GM12878 (cell line): Measurements from ENCODE around the gene ITGA5. TPM values are rescaled to one million over a fixed set of nuclear protein-coding genes. Genes with fewer than 3 reads are reported as not detected.
A peak's percentile ranks its signal among the peaks of the same experiment; 100 is the strongest.

ENCODE experiments used
- ATAC-seq: fragments of 200-7000 bp; cut with Tn5 transposase; 3 replicates; pipeline ENCODE4 v1.9.1; 2020; ENCODE audit warnings: mild to moderate bottlenecking, moderate library complexity
- BruUV-seq: library from RNA; stranded (reverse); fragments of 400-500 nt; replicated peaks from 2 replicates; lab custom pipeline; 2021; lab: Mats Ljungman, UMichigan
- CTCF ChIA-PET: fragments of 300-600 bp; sonication (Branson Sonifier 250); formaldehyde crosslinking; extraction: SDS; loops from one replicate; lab custom pipeline; 2021; ENCODE audit warnings: inconsistent platforms; lab: Yijun Ruan, JAX
- POLR2A ChIA-PET: fragments of 350-600 bp; formaldehyde crosslinking; extraction: SDS; loops from one replicate; lab custom pipeline; 2021; ENCODE audit warnings: inconsistent platforms; lab: Charles Lee
- RAD21 ChIA-PET: fragments of 300-600 bp; sonication (Branson Sonifier 250); formaldehyde crosslinking; loops from one replicate; lab custom pipeline; 2023; ENCODE audit warnings: antibody characterized with exemption; ENCODE audit not compliant: unreplicated experiment; lab: Charles Lee
- SMC1A ChIA-PET: fragments of 300-600 bp; sonication (Branson Sonifier 250); formaldehyde crosslinking; loops from one replicate; lab custom pipeline; 2023; ENCODE audit not compliant: unreplicated experiment, uncharacterized antibody; lab: Charles Lee
- DNase-seq: peaks from one replicate; pipeline ENCODE4 v3.0.0-alpha.2; 2011; ENCODE audit warnings: low read depth, low spot score
- FAIRE-seq: peaks from 3 replicates; lab custom pipeline; 2011; peaks lifted over from hg19 to GRCh38; lab: Jason Lieb, UNC
- H2AFZ ChIP-seq: 2 replicates; pipeline ENCODE4 v1.6.0; 2011; ENCODE audit warnings: low read depth, low read length, control low read depth; ENCODE audit not compliant: control insufficient read depth
- H3K27ac ChIP-seq: 2 replicates; pipeline ENCODE4 v1.5.1; 2011; ENCODE audit warnings: control low read depth; ENCODE audit not compliant: control insufficient read depth, insufficient read depth
- H3K27me3 ChIP-seq, 2 experiments: replicated peaks in 1 of 2; 2 replicates each; pipeline versions ENCODE4 v1.6.0 to v1.6.1; 2011; ENCODE audit warnings: low read length in 1 of 2; ENCODE audit not compliant: control insufficient read depth in 2 of 2, insufficient read depth in 2 of 2
- H3K36me3 ChIP-seq, 2 experiments: 2 replicates each; pipeline ENCODE4 v1.5.1; 2011; ENCODE audit warnings: low read length in 1 of 2; ENCODE audit not compliant: control insufficient read depth in 2 of 2, insufficient read depth in 2 of 2
- H3K4me1 ChIP-seq: 2 replicates; pipeline ENCODE4 v1.6.1; 2011; ENCODE audit warnings: mild to moderate bottlenecking, low read length, moderate library complexity, mixed read lengths; ENCODE audit not compliant: control insufficient read depth, insufficient read depth
- H3K4me2 ChIP-seq: 2 replicates; pipeline ENCODE4 v1.6.0; 2011; ENCODE audit warnings: control low read depth; ENCODE audit not compliant: control insufficient read depth, insufficient read depth
- H3K4me3 ChIP-seq: fragments of 200-600 bp; sonication (generic); 2 replicates; pipeline ENCODE4 v1.5.1; 2016
- H3K79me2 ChIP-seq: 2 replicates; pipeline ENCODE4 v1.6.0; 2011; ENCODE audit warnings: low read length; ENCODE audit not compliant: control insufficient read depth, insufficient read depth
- H3K9ac ChIP-seq: 2 replicates; pipeline ENCODE4 v1.8.0; 2011; ENCODE audit warnings: low read length, control low read depth, mixed read lengths; ENCODE audit not compliant: control insufficient read depth, insufficient read depth
- H3K9me3 ChIP-seq: replicated peaks from 3 replicates; pipeline ENCODE4 v1.5.1; 2011; ENCODE audit warnings: mild to moderate bottlenecking, low read length; ENCODE audit not compliant: control insufficient read depth, insufficient read depth
- H4K20me1 ChIP-seq: 2 replicates; pipeline ENCODE4 v1.6.0; 2011; ENCODE audit not compliant: control insufficient read depth, insufficient read depth
- BHLHE40 ChIP-seq, 2 experiments: fragments of 450-650 bp in 1 of 2; IDR thresholded peaks; 2 replicates each; pipeline ENCODE4 v1.6.1; 2011 to 2017; ENCODE audit warnings: low read depth in 2 of 2, borderline replicate concordance in 1 of 2, improper control_type of control experiment in 1 of 2, low read length in 1 of 2, mild to moderate bottlenecking in 1 of 2
- BMI1 ChIP-seq: fragments of 450-650 bp; IDR thresholded peaks from 2 replicates; pipeline ENCODE4 v1.6.1; 2016; ENCODE audit warnings: mild to moderate bottlenecking, moderate library complexity, borderline replicate concordance
- CHD1 ChIP-seq: IDR thresholded peaks from 2 replicates; pipeline ENCODE4 v1.6.1; 2012; ENCODE audit warnings: low read depth, low read length, improper control_type of control experiment
- CHD2 ChIP-seq: IDR thresholded peaks from 2 replicates; pipeline ENCODE4 v1.6.1; 2011; ENCODE audit warnings: low read depth, low read length, improper control_type of control experiment, borderline replicate concordance
- CREM ChIP-seq: IDR thresholded peaks from 2 replicates; pipeline ENCODE4 v1.6.1; 2014; ENCODE audit warnings: antibody characterized with exemption, low read depth
- ESRRA ChIP-seq: IDR thresholded peaks from 2 replicates; pipeline ENCODE4 v1.6.1; 2012; ENCODE audit warnings: mild to moderate bottlenecking, low read length, improper control_type of control experiment
- FOS ChIP-seq: IDR thresholded peaks from 3 replicates; pipeline ENCODE4 v1.6.1; 2011; ENCODE audit warnings: borderline replicate concordance; ENCODE audit not compliant: insufficient read length; ENCODE audit errors: extremely low read depth
- FOXM1 ChIP-seq: IDR thresholded peaks from 2 replicates; pipeline ENCODE4 v1.6.1; 2012; ENCODE audit warnings: low read depth, mild to moderate bottlenecking, inconsistent platforms, low read length, moderate library complexity
- HDGF ChIP-seq: fragments of 450-650 bp; IDR thresholded peaks from 2 replicates; pipeline ENCODE4 v1.6.1; 2016; ENCODE audit warnings: antibody characterized with exemption
- IKZF2 ChIP-seq, 2 experiments: fragments of 450-650 bp; IDR thresholded peaks; 2 replicates each; pipeline ENCODE4 v1.6.1; 2017; ENCODE audit warnings: mild to moderate bottlenecking in 2 of 2, moderate library complexity in 2 of 2
- JUNB ChIP-seq: IDR thresholded peaks from 2 replicates; pipeline ENCODE4 v1.6.1; 2016; ENCODE audit warnings: antibody characterized with exemption, mild to moderate bottlenecking
- KLF5 ChIP-seq: fragments of 450-650 bp; IDR thresholded peaks from 2 replicates; pipeline ENCODE4 v1.6.1; 2014; ENCODE audit warnings: mild to moderate bottlenecking; ENCODE audit not compliant: partially characterized antibody
- NFXL1 ChIP-seq: fragments of 450-650 bp; IDR thresholded peaks from 2 replicates; pipeline ENCODE4 v1.6.1; 2017; ENCODE audit warnings: antibody characterized with exemption, mild to moderate bottlenecking, borderline replicate concordance
- NR2F1 ChIP-seq: fragments of 450-650 bp; conservative IDR thresholded peaks from 2 replicates; pipeline ENCODE4 v1.6.1; 2017; ENCODE audit warnings: mild to moderate bottlenecking
- PAX5 ChIP-seq: IDR thresholded peaks from 2 replicates; pipeline ENCODE4 v1.6.1; 2011; ENCODE audit warnings: low read depth, low read length, borderline replicate concordance
- PML ChIP-seq: IDR thresholded peaks from 2 replicates; pipeline ENCODE4 v1.6.1; 2012; ENCODE audit warnings: low read length, inconsistent platforms
- RAD21 ChIP-seq: IDR thresholded peaks from 2 replicates; pipeline ENCODE4 v1.6.1; 2011; ENCODE audit warnings: mild to moderate bottlenecking, low read depth, low read length, moderate library complexity; ENCODE audit not compliant: insufficient read depth
- SMAD5 ChIP-seq: IDR thresholded peaks from 2 replicates; pipeline ENCODE4 v1.6.1; 2016; ENCODE audit warnings: antibody characterized with exemption, low read depth
- SMC3 ChIP-seq: IDR thresholded peaks from 2 replicates; pipeline ENCODE4 v1.6.1; 2011; ENCODE audit warnings: low read length, improper control_type of control experiment, borderline replicate concordance
- TCF3 ChIP-seq: IDR thresholded peaks from 2 replicates; pipeline ENCODE4 v1.6.1; 2012; ENCODE audit warnings: low read depth, mild to moderate bottlenecking, low read length, borderline replicate concordance; ENCODE audit not compliant: insufficient read depth
- WGBS: methylation state at CpG from one replicate; pipeline ENCODE4 v1.1.6; 2016; ENCODE audit warnings: low lambda C conversion rate; ENCODE audit not compliant: insufficient replicate concordance, insufficient coverage; ENCODE audit errors: missing lambda C conversion rate; 5-methylcytosine and 5-hydroxymethylcytosine counted together
- in situ Hi-C: fragments of 300-500 bp; cut with MboI; formaldehyde crosslinking; loops from 9 replicates; pipeline ENCODE4 v1.14.3; 2018; ENCODE audit warnings: mixed read lengths
- intact Hi-C: fragments of 100-400 bp; cut with micrococcal nuclease; formaldehyde crosslinking; loops from one replicate; pipeline ENCODE4 v1.14.2; 2022; ENCODE audit not compliant: unreplicated experiment
- polyA plus RNA-seq, 11 experiments: library from polyadenylated mRNA; depleted of rRNA in 4 of 11; unstranded in 6 of 11; stranded (reverse) in 5 of 11; fragments of >200 nt; fragmentation: Nextera tagmentation in 4 of 11; fragmentation: Illumina TruSeq in 1 of 11; extraction: Ambion mirVana in 4 of 11; extraction: Trizol in 1 of 11; gene quantifications; 1 replicate in 1 of 11; 2 replicates in 10 of 11; pipeline versions ENCODE4 v1.2.1 to v1.2.3, GENCODE V29; 2011 to 2016; ENCODE audit warnings: inconsistent platforms in 2 of 11, missing spikeins in 2 of 11, low read depth in 1 of 11
- total RNA-seq, 4 experiments: library from RNA; depleted of rRNA in 3 of 4; stranded (reverse); fragments of >200 nt in 3 of 4; fragmentation: Illumina TruSeq in 1 of 4; extraction: Trizol in 1 of 4; gene quantifications; 2 replicates each; pipeline versions ENCODE4 v1.2.1 to v1.2.3, GENCODE V29; 2013 to 2021
- TF ChIP-seq, protein P1 (sequence below): fragments of 450-650 bp; IDR thresholded peaks from 2 replicates; pipeline ENCODE4 v1.6.1; 2016; ENCODE audit warnings: mild to moderate bottlenecking, moderate library complexity, borderline replicate concordance

ITGA5 gene
- total and polyA plus RNA-seq, 10 of the 15 experiments (the other 5 are each of a cell fraction or from before 2014, with no cell fraction given): 0.15 to 22.5 (median 0.61) TPM

DNA sequence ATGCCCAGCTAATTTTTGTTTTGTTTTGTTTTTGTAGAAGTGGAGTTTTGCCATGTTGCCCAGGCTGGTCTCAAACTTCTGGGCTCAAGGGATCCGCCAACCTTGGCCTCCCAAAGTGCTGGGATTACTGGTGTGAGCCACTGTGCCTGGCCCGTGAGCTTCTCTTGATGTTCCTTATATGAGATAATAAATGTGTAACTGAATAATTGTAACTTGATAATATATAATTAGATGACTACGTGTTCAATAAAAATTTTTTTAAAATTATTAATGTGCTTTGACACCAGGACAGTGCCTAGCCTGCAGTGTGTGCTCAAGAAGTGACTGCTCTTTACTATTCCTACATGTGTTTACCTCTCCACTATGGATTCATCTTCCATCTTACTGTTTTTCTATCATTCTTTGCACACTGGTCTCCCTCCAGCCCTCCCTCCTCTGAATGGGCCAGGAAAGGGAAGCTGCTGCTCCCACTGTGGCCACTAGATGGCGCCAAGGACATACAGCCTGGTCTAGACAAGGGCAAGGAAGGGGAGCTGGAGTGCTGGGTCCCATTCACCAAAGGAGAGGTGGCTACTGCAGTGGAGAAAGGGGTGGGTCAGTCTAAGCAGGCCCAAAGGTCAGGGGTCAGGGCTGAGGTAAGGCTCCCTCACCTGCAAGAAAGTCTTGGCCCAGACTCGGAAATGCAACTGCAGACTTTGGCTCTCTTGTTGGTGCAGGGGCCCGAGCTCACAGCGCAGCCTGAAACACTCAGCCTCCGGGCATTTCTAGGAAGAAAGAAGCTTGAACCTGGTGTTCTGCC lies 19.9 kb downstream of the ITGA5 start:
- ChIA-PET CTCF (interaction anchor here (0.7 to 12.3 kb wide), 53 partner anchors 8 to 1316 kb away, joined by 3 to 1071 read pairs (median 4); partner anchors contain the start of genes BLOC1S1, COPZ1, ITGA5 and NCKAP1L), RAD21 (interaction anchor here (0.7 to 9.3 kb wide), 31 partner anchors 12 to 181 kb away, joined by 3 to 296 read pairs (median 5); partner anchors contain the start of genes ITGA5, NCKAP1L and ZNF385A), SMC1A (interaction anchor here (0.6 to 12.3 kb wide), 29 partner anchors 9 to 1553 kb away, joined by 3 to 469 read pairs (median 5); partner anchors contain the start of genes CBX5, ITGA5 and NCKAP1L), POLR2A (interaction anchor here (0.5 to 4.7 kb wide), 6 partner anchors 11 to 45 kb away, joined by 3 to 43 read pairs (median 4); no protein-coding TSS in a partner anchor)
- intact Hi-C loops: loop anchor here (1.0 kb wide), 1 partner anchor 40 kb away; no protein-coding TSS in a partner anchor
- Histone ChIP-seq H3K27ac (no peak overlapping the region), H3K36me3 (no peaks in the 10 kb centered on the region), H3K9me3 (no peaks in the 10 kb centered on the region), H3K9ac (no peak overlapping the region), H4K20me1 (no peaks in the 10 kb centered on the region), H3K4me3 (no peak overlapping the region), H3K4me2 (no peak overlapping the region), H3K79me2 (no peaks in the 10 kb centered on the region), H3K4me1 (no peaks in the 10 kb centered on the region), H3K27me3 (no peaks in the 10 kb centered on the region; a peak in 1 of 4 replicates), H2AFZ (no peak overlapping the region)
- in situ Hi-C loops: no loop called here
- ATAC-seq: peak; percentile 98
- BruUV-seq: no TSS peak
- 58% methylated on average over 8 of the region's 8 CpGs for WGBS
- FAIRE-seq: peak; percentile 86
- no peak for DNase-seq
- TF ChIP-seq RAD21 (peak; percentile 98), PML (no peak), NR2F1 (0 out of 2 replicates have a peak, but pooled peaks have one; percentile 20), KLF5 (no peak), SMC3 (peak; percentile 99), SMAD5 (no peak), FOXM1 (no peak), BMI1 (no peak), BHLHE40 (IDR thresholded peaks at IDR 0.05; ENCODE audit: borderline replicate concordance in 1 of 2, low read depth in 2 of 2, low read length in 1 of 2) (peak in 1 of 2 experiments; percentile 41; a peak in 1 of 4 replicates), IKZF2 (IDR thresholded peaks at IDR 0.05) (no peak), NFXL1 (no peak), CHD2 (0 out of 2 replicates have a peak, but pooled peaks have one; percentile 25), JUNB (no peak), ESRRA (peak; percentile 55; the same call in 1 of the 2 replicates), PAX5 (no peak), CREM (no peak), HDGF (peak; percentile 60), TCF3 (no peak), FOS (no peak), CHD1 (no peak)
- TF ChIP-seq, protein P1, sequence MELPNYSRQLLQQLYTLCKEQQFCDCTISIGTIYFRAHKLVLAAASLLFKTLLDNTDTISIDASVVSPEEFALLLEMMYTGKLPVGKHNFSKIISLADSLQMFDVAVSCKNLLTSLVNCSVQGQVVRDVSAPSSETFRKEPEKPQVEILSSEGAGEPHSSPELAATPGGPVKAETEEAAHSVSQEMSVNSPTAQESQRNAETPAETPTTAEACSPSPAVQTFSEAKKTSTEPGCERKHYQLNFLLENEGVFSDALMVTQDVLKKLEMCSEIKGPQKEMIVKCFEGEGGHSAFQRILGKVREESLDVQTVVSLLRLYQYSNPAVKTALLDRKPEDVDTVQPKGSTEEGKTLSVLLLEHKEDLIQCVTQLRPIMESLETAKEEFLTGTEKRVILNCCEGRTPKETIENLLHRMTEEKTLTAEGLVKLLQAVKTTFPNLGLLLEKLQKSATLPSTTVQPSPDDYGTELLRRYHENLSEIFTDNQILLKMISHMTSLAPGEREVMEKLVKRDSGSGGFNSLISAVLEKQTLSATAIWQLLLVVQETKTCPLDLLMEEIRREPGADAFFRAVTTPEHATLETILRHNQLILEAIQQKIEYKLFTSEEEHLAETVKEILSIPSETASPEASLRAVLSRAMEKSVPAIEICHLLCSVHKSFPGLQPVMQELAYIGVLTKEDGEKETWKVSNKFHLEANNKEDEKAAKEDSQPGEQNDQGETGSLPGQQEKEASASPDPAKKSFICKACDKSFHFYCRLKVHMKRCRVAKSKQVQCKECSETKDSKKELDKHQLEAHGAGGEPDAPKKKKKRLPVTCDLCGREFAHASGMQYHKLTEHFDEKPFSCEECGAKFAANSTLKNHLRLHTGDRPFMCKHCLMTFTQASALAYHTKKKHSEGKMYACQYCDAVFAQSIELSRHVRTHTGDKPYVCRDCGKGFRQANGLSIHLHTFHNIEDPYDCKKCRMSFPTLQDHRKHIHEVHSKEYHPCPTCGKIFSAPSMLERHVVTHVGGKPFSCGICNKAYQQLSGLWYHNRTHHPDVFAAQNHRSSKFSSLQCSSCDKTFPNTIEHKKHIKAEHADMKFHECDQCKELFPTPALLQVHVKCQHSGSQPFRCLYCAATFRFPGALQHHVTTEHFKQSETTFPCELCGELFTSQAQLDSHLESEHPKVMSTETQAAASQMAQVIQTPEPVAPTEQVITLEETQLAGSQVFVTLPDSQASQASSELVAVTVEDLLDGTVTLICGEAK: no peak
